Endothelial cell (in vitro differentiated cells): ENCODE results near the gene RNU5B-1. TPM values are rescaled to one million over a fixed set of nuclear protein-coding genes. Genes with fewer than 3 reads are reported as not detected.

Source experiments
- DNase-seq: peaks from one replicate; pipeline ENCODE4 v3.0.0; 2021; ENCODE audit warnings: low spot score
- H3K27ac Mint-ChIP-seq: one replicate; pipeline ENCODE4 v1.8.0; 2021; ENCODE audit warnings: mixed read lengths, inconsistent platforms; ENCODE audit not compliant: unreplicated experiment
- H3K27me3 Mint-ChIP-seq: one replicate; pipeline ENCODE4 v1.8.0; 2021; ENCODE audit warnings: mild to moderate bottlenecking, moderate library complexity, mixed read lengths, inconsistent platforms; ENCODE audit not compliant: unreplicated experiment
- H3K36me3 Mint-ChIP-seq: one replicate; pipeline ENCODE4 v1.8.0; 2021; ENCODE audit warnings: mild to moderate bottlenecking, low read depth, mixed read lengths, inconsistent platforms; ENCODE audit not compliant: unreplicated experiment
- H3K4me1 Mint-ChIP-seq: one replicate; pipeline ENCODE4 v1.8.0; 2021; ENCODE audit warnings: mild to moderate bottlenecking, mixed read lengths, inconsistent platforms; ENCODE audit not compliant: unreplicated experiment
- H3K4me3 Mint-ChIP-seq: one replicate; pipeline ENCODE4 v1.8.0; 2021; ENCODE audit warnings: mild to moderate bottlenecking, mixed read lengths, inconsistent platforms; ENCODE audit not compliant: unreplicated experiment
- H3K9me3 Mint-ChIP-seq: one replicate; pipeline ENCODE4 v1.8.0; 2021; ENCODE audit warnings: mixed read lengths, inconsistent platforms; ENCODE audit not compliant: unreplicated experiment
- CTCF ChIP-seq: fragments of 200-600 bp; sonication (generic); IDR thresholded peaks from one replicate; pipeline ENCODE4 v1.5.0; 2021; ENCODE audit warnings: antibody characterized with exemption; ENCODE audit not compliant: unreplicated experiment
- total RNA-seq: library from RNA; stranded (reverse); fragmentation: NEBNext Ultra II Directional; extraction: Animal tissue kit (Norgen Biotek cat#: 25700); gene quantifications from one replicate; pipeline ENCODE4 v1.2.1, GENCODE V29; 2021; ENCODE audit not compliant: unreplicated experiment

RNU5B-1 gene
- total RNA-seq, 1 donor from 2014 or later = not detected

GRCh38 chr15:65259367-65259797 is 45.1 kb upstream of the RNU5B-1 start:
- H3K4me1 Mint-ChIP-seq = no peaks in the 10 kb centered on the region
- DNase-seq = no peak
- TF ChIP-seq CTCF = no peak
- H3K9me3 Mint-ChIP-seq = no peaks in the 10 kb centered on the region
- no peak overlapping the region for H3K27ac Mint-ChIP-seq
- no peaks in the 10 kb centered on the region for H3K27me3 Mint-ChIP-seq
- no peak overlapping the region for H3K4me3 Mint-ChIP-seq
- H3K36me3 Mint-ChIP-seq = no peaks in the 10 kb centered on the region

GRCh38 chr15:65260968-65261367 is 43.5 kb upstream of the RNU5B-1 start:
- TF ChIP-seq CTCF = no peak
- DNase-seq = no peak
- Mint-ChIP-seq H3K4me3 (peak overlapping the region; percentile 17), H3K27ac (no peak overlapping the region), H3K4me1 (no peaks in the 10 kb centered on the region), H3K27me3 (no peaks in the 10 kb centered on the region), H3K9me3 (no peaks in the 10 kb centered on the region), H3K36me3 (no peaks in the 10 kb centered on the region)

- H3K27ac Mint-ChIP-seq = no peak overlapping the region
- DNase-seq = no peak
Observed at GRCh38 chr15:65263313-65263712, 41.2 kb upstream of the RNU5B-1 start.

GRCh38 chr15:65264863-65265430 is 39.5 kb upstream of the RNU5B-1 start:
- H3K36me3 Mint-ChIP-seq = no peaks in the 10 kb centered on the region
- TF ChIP-seq CTCF = no peak
- no peak for DNase-seq
- H3K4me3 Mint-ChIP-seq = no peak overlapping the region
- no peak overlapping the region for H3K27ac Mint-ChIP-seq
- no peaks in the 10 kb centered on the region for H3K9me3 Mint-ChIP-seq
- no peaks in the 10 kb centered on the region for H3K4me1 Mint-ChIP-seq
- H3K27me3 Mint-ChIP-seq = no peaks in the 10 kb centered on the region

More at GRCh38 chr15:65263313-65263712, 41.2 kb upstream of the RNU5B-1 start:
- no peaks in the 10 kb centered on the region for H3K27me3 Mint-ChIP-seq
- H3K4me1 Mint-ChIP-seq = no peaks in the 10 kb centered on the region
- no peaks in the 10 kb centered on the region for H3K9me3 Mint-ChIP-seq
- no peaks in the 10 kb centered on the region for H3K36me3 Mint-ChIP-seq
- no peak overlapping the region for H3K4me3 Mint-ChIP-seq
- TF ChIP-seq CTCF = no peak

- TF ChIP-seq CTCF = no peak
- H3K36me3 Mint-ChIP-seq = no peaks in the 10 kb centered on the region
- no peak overlapping the region for H3K27ac Mint-ChIP-seq
- H3K4me3 Mint-ChIP-seq = no peak overlapping the region
- no peaks in the 10 kb centered on the region for H3K9me3 Mint-ChIP-seq
- H3K4me1 Mint-ChIP-seq = no peaks in the 10 kb centered on the region
- DNase-seq = no peak
- no peaks in the 10 kb centered on the region for H3K27me3 Mint-ChIP-seq
Observed at GRCh38 chr15:65266469-65266868, 38.0 kb upstream of the RNU5B-1 start.
